Measurements from ENCODE around the gene DPP7.

DNA sequence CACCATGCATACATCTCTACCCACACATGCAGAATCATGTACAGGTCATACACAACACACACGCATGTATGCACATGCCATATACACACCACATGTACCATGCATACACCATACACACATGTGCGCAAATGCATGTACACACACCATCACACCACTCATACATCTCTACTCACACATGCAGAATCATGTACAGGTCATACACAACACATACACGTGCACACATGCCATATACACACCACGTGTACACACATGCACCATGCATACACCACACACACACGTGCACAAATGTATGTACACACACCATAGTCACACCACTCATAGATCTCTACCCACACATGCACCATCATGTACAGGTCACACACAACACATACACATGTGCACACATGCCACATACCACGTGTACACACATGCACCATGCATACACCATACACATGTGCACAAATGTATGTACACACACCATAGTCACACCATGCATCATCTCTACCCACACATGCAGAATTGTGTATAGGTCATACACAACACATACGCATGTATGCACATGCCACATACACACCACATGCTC, 38.4 kb upstream of the DPP7 start:
- no peak for TF ChIP-seq GATA3 (IDR thresholded peaks at IDR 0.05; ENCODE audit: low read depth, low read length)
- no peak for TF ChIP-seq GATA2 (IDR thresholded peaks at IDR 0.05; ENCODE audit: low read depth, low read length)
